Endodermal cell (in vitro differentiated cells): ENCODE results near the gene SCAPER. TPM values are rescaled to one million over a fixed set of nuclear protein-coding genes. Genes with fewer than 3 reads are reported as not detected.

Source experiments
- DNase-seq: peaks from one replicate; pipeline ENCODE4 v3.0.0-alpha.2; 2017
- H3K27ac ChIP-seq: 2 replicates; pipeline ENCODE4 v1.5.1; 2013; ENCODE audit warnings: mild to moderate bottlenecking, low read depth, low read length, moderate library complexity
- H3K27me3 ChIP-seq: 2 replicates; pipeline ENCODE4 v1.6.1; 2013; ENCODE audit warnings: mild to moderate bottlenecking, low read length, moderate library complexity; ENCODE audit not compliant: insufficient read depth, control insufficient read depth, poor library complexity, severe bottlenecking
- H3K36me3 ChIP-seq: 2 replicates; pipeline ENCODE4 v1.7.0; 2013; ENCODE audit warnings: mild to moderate bottlenecking, low read length, moderate library complexity; ENCODE audit not compliant: control insufficient read depth, insufficient read depth
- H3K4me1 ChIP-seq: one replicate; pipeline ENCODE4 v1.7.0; 2013; ENCODE audit warnings: low read length; ENCODE audit not compliant: control insufficient read depth, insufficient read depth
- H3K4me3 ChIP-seq: 2 replicates; pipeline ENCODE4 v1.5.1; 2013; ENCODE audit warnings: mild to moderate bottlenecking, low read length, moderate library complexity
- H3K9ac ChIP-seq: 2 replicates; pipeline ENCODE4 v1.6.1; 2013; ENCODE audit warnings: mild to moderate bottlenecking, low read length, moderate library complexity; ENCODE audit not compliant: poor library complexity, severe bottlenecking; ENCODE audit errors: extremely low read depth
- H3K9me3 ChIP-seq: 2 replicates; pipeline ENCODE4 v1.6.1; 2013; ENCODE audit warnings: mild to moderate bottlenecking, low read length, moderate library complexity; ENCODE audit not compliant: control insufficient read depth
- H3K27ac Mint-ChIP-seq: 2 replicates; pipeline ENCODE4 v1.8.0; 2020; ENCODE audit warnings: mixed read lengths
- H3K27me3 Mint-ChIP-seq: 2 replicates; pipeline ENCODE4 v1.8.0; 2021; ENCODE audit warnings: mild to moderate bottlenecking, mixed read lengths; ENCODE audit not compliant: insufficient read depth
- H3K36me3 Mint-ChIP-seq: 2 replicates; pipeline ENCODE4 v1.8.0; 2020; ENCODE audit warnings: low read depth, mixed read lengths
- H3K4me1 Mint-ChIP-seq: 2 replicates; pipeline ENCODE4 v1.8.0; 2020; ENCODE audit warnings: mixed read lengths
- H3K4me3 Mint-ChIP-seq: 2 replicates; pipeline ENCODE4 v1.8.0; 2020; ENCODE audit warnings: mild to moderate bottlenecking, moderate library complexity, mixed read lengths
- H3K9me3 Mint-ChIP-seq: 2 replicates; pipeline ENCODE4 v1.8.0; 2020; ENCODE audit warnings: mild to moderate bottlenecking, mixed read lengths
- CTCF ChIP-seq: fragments of 200-600 bp; sonication (generic); conservative IDR thresholded peaks from 2 replicates; pipeline ENCODE4 v1.5.0; 2021; ENCODE audit warnings: antibody characterized with exemption, mild to moderate bottlenecking
- WGBS, 2 experiments: methylation state at CpG; one replicate each; pipeline versions ENCODE4 v1.1.5 to v1.1.7; 2013; ENCODE audit warnings: missing lambda C conversion rate in 2 of 2, mixed read lengths in 1 of 2; ENCODE audit not compliant: insufficient coverage in 1 of 2, insufficient read length in 1 of 2; 5-methylcytosine and 5-hydroxymethylcytosine counted together
- total RNA-seq, 2 donors: library from RNA; stranded (reverse); fragmentation: NEBNext Ultra II Directional in 1 of 2; extraction: Animal tissue kit (Norgen Biotek cat#: 25700) in 1 of 2; gene quantifications; 2 replicates in 1 of 2; 3 replicates in 1 of 2; pipeline ENCODE4 v1.2.1, GENCODE V29; 2021

Gene SCAPER
- total RNA-seq, 2 donors from 2014 or later, result 8.9 to 12.2 TPM

- Mint-ChIP-seq H3K4me1 (peaks cover 37% of the 10 kb centered on the region), H3K27ac (no peak overlapping the region), H3K27me3 (peaks cover 95% of the 10 kb centered on the region), H3K4me3 (peak overlapping the region; percentile 57), H3K36me3 (no peaks in the 10 kb centered on the region), H3K9me3 (peaks cover 2% of the 10 kb centered on the region)
- H3K9ac ChIP-seq, result no peak overlapping the region
- H3K4me1 ChIP-seq, result peaks cover 3% of the 10 kb centered on the region
- peak; percentile 76 for DNase-seq
- peaks cover 100% of the 10 kb centered on the region for H3K27me3 ChIP-seq
- 1 to 3% methylated on average over 20 to 53 of the region's 53 CpGs for WGBS, 2 experiments
- no peak overlapping the region for H3K27ac ChIP-seq
- H3K9me3 ChIP-seq, result no peaks in the 10 kb centered on the region
- TF ChIP-seq CTCF, result no peak
- H3K4me3 ChIP-seq, result peak overlapping the region; percentile 72
- no peaks in the 10 kb centered on the region for H3K36me3 ChIP-seq
Measured at GRCh38 chr15:76340198-76340802, 564.8 kb downstream of the SCAPER start.

GRCh38 chr15:76339305-76340197 lies 565.6 kb downstream of the SCAPER start:
- H3K9me3 ChIP-seq, result no peaks in the 10 kb centered on the region
- H3K36me3 ChIP-seq, result no peaks in the 10 kb centered on the region
- peaks cover 3% of the 10 kb centered on the region for H3K4me1 ChIP-seq
- no peak for TF ChIP-seq CTCF
- WGBS, 2 experiments, result 6 to 11% methylated on average over 31 to 48 of the region's 48 CpGs
- Mint-ChIP-seq H3K4me1 (peaks cover 37% of the 10 kb centered on the region), H3K27ac (no peak overlapping the region), H3K4me3 (peak overlapping the region; percentile 57), H3K27me3 (peaks cover 95% of the 10 kb centered on the region), H3K9me3 (peaks cover 5% of the 10 kb centered on the region), H3K36me3 (no peaks in the 10 kb centered on the region)
- DNase-seq, result peak; percentile 74
- no peak overlapping the region for H3K27ac ChIP-seq
- peaks cover 100% of the 10 kb centered on the region for H3K27me3 ChIP-seq
- no peak overlapping the region for H3K9ac ChIP-seq
- peak overlapping the region; percentile 72 for H3K4me3 ChIP-seq

DNA sequence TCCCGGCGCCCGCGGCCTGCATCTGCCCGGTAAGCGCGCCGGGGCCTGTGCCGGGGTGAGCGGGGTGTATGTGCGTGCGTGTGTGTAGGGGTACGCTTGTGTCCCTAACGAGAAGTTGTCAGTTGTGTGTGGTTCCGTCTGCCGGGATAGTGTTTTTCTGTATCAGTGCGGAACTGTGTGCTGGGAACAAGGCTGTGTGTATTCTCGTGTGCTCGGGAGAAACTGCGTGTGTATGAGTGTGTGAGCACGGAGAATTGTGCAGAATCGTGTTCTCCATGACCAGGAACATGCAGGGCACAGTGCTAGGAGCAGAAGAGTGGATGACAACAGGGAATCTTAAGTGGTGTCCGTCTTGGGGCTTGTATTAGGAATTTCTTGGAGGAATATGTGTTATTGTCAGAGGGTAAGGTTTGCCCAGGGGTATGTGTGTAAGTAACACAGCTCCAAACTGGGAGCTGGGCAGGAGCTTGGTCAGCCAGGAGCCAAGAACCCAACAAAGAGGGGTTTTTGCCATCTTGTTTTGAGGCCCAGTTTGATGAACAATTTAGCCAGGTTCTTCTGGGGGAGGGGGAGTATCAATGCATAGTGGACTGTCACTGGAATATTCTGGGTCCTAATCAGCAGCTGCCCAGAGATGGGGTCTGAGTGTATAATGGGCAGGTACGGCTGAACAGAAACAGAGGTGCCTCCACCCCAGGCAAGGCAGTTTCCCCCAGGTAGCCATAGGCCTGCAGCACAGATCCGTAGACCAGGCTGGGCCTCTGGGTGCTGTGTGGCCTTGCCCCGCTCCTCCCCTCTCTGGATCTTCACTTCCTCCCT lies 566.4 kb downstream of the SCAPER start:
- H3K4me3 Mint-ChIP-seq, result peak overlapping the region; percentile 57
- peaks cover 5% of the 10 kb centered on the region for H3K9me3 Mint-ChIP-seq
- H3K36me3 Mint-ChIP-seq, result no peaks in the 10 kb centered on the region
- Histone ChIP-seq H3K9me3 (no peaks in the 10 kb centered on the region), H3K27me3 (peaks cover 100% of the 10 kb centered on the region), H3K4me3 (no peak overlapping the region), H3K4me1 (peaks cover 3% of the 10 kb centered on the region), H3K27ac (no peak overlapping the region), H3K36me3 (no peaks in the 10 kb centered on the region), H3K9ac (no peak overlapping the region)
- no peak overlapping the region for H3K27ac Mint-ChIP-seq
- WGBS, 2 experiments, result 14 to 23% methylated on average over 7 to 26 of the region's 26 CpGs
- H3K27me3 Mint-ChIP-seq, result peaks cover 95% of the 10 kb centered on the region
- TF ChIP-seq CTCF, result no peak
- H3K4me1 Mint-ChIP-seq, result peaks cover 36% of the 10 kb centered on the region
- DNase-seq, result no peak
